Cardiac septum (tissue), 1 donor: Measurements from ENCODE around the gene PHF2. TPM values are rescaled to one million over a fixed set of nuclear protein-coding genes. Genes with fewer than 3 reads are reported as not detected.
"Not testable (repeated sequence)": the region's sequence is repeated elsewhere in the genome, so short reads cannot be mapped to it uniquely, and the experiment has no call there.

ENCODE experiments used
- DNase-seq: peaks from one replicate; pipeline ENCODE4 v3.0.0-alpha.2; 2020; ENCODE audit warnings: low spot score
- intact Hi-C: fragments of 100-400 bp; cut with DNase I; formaldehyde crosslinking; loops from one replicate; pipeline ENCODE4 v1.14.0; 2022
- total RNA-seq: library from RNA; stranded (reverse); fragmentation: NEBNext Ultra II Directional; extraction: Animal tissue kit (Norgen Biotek cat#: 25700); gene quantifications from one replicate; pipeline ENCODE4 v1.2.1, GENCODE V29; 2021
- donor health status: DM: no; HTN: no; CAD: no.

The PHF2 gene
- total RNA-seq, 1 donor from 2014 or later, result 24.5 TPM

GRCh38 chr9:93670208-93671019, 94.0 kb downstream of the PHF2 start:
- DNase-seq, result peak; percentile 69
- intact Hi-C loops, result no loop called here

- intact Hi-C loops, result no loop called here
- peak; percentile 7 for DNase-seq
Measured at GRCh38 chr9:93671020-93671338, 94.6 kb downstream of the PHF2 start.

GRCh38 chr9:93672330-93673020, 96.1 kb downstream of the PHF2 start:
- DNase-seq, result peak; percentile 19
- intact Hi-C loops, result not testable (repeated sequence)

GRCh38 chr9:93673021-93673838, 96.8 kb downstream of the PHF2 start:
- peak; percentile 81 for DNase-seq
- intact Hi-C loops, result no loop called here

- intact Hi-C loops, result no loop called here
- DNase-seq, result peak; percentile 55
Measured at GRCh38 chr9:93673839-93674334, 97.5 kb downstream of the PHF2 start.

GRCh38 chr9:93674580-93675335, 98.4 kb downstream of the PHF2 start:
- peak; percentile 46 for DNase-seq
- intact Hi-C loops, result no loop called here

- intact Hi-C loops, result no loop called here
- DNase-seq, result peak; percentile 64
Measured at GRCh38 chr9:93675336-93676150, 99.2 kb downstream of the PHF2 start.

- intact Hi-C loops, result no loop called here
Measured at GRCh38 chr9:93676310-93677047, 100.1 kb downstream of the PHF2 start.

GRCh38 chr9:93677048-93677571, 100.7 kb downstream of the PHF2 start:
- peak; percentile 68 for DNase-seq
- intact Hi-C loops, result no loop called here

More at GRCh38 chr9:93676310-93677047, 100.1 kb downstream of the PHF2 start:
- DNase-seq, result peak; percentile 71

- intact Hi-C loops, result no loop called here
Measured at GRCh38 chr9:93677641-93678136, 101.3 kb downstream of the PHF2 start.

GRCh38 chr9:93678199-93679019, 102.0 kb downstream of the PHF2 start:
- DNase-seq, result peak; percentile 71
- intact Hi-C loops, result no loop called here

More at GRCh38 chr9:93677641-93678136, 101.3 kb downstream of the PHF2 start:
- DNase-seq, result no peak

- intact Hi-C loops, result loop anchor here (5.0 kb wide), 2 partner anchors 323 to 533 kb away; no protein-coding TSS in a partner anchor
- DNase-seq, result peak; percentile 69
Measured at GRCh38 chr9:93679536-93680442, 103.4 kb downstream of the PHF2 start.

- peak; percentile 70 for DNase-seq
- intact Hi-C loops, result loop anchor here (5.0 kb wide), 2 partner anchors 322 to 532 kb away; no protein-coding TSS in a partner anchor
Measured at GRCh38 chr9:93680443-93681268, 104.3 kb downstream of the PHF2 start.
